HCT116 (cell line): ENCODE measurements around the gene MDFI.

Experiments used
- CBX3 ChIP-seq: IDR thresholded peaks from 2 replicates; pipeline ENCODE4 v1.6.1; 2012; ENCODE audit warnings: low read depth
- CEBPB ChIP-seq: IDR thresholded peaks from 2 replicates; pipeline ENCODE4 v1.6.1; 2012; ENCODE audit warnings: low read depth
- CTCF ChIP-seq, 3 experiments: fragments of 200-600 bp in 1 of 3; sonication (generic) in 1 of 3; IDR thresholded peaks in 2 of 3; conservative IDR thresholded peaks in 1 of 3; 2 replicates each; pipeline ENCODE4 v1.5.1; 2012 to 2017; ENCODE audit warnings: low read depth in 2 of 3, low read length in 2 of 3, antibody characterized with exemption in 1 of 3, borderline replicate concordance in 1 of 3, control low read depth in 1 of 3, mild to moderate bottlenecking in 1 of 3, mixed read lengths in 1 of 3, mixed run types in 1 of 3, moderate library complexity in 1 of 3; ENCODE audit not compliant: insufficient read depth in 1 of 3
- EGR1 ChIP-seq: IDR thresholded peaks from 2 replicates; pipeline ENCODE4 v1.6.1; 2012; ENCODE audit warnings: low read depth
- ELF1 ChIP-seq: IDR thresholded peaks from 2 replicates; pipeline ENCODE4 v1.6.1; 2012; ENCODE audit warnings: low read depth, borderline replicate concordance
- EZH2 ChIP-seq: fragments of 200-600 bp; sonication (generic); IDR thresholded peaks from 2 replicates; pipeline ENCODE4 v1.6.1; 2017; ENCODE audit warnings: antibody characterized with exemption, mixed run types
- EZH2phosphoT487 ChIP-seq: fragments of 200-600 bp; IDR thresholded peaks from 2 replicates; pipeline ENCODE4 v1.6.1; 2018; ENCODE audit warnings: antibody characterized with exemption, borderline replicate concordance
- FOSL1 ChIP-seq: IDR thresholded peaks from 2 replicates; pipeline ENCODE4 v1.6.1; 2012; ENCODE audit warnings: low read depth
- MAX ChIP-seq: IDR thresholded peaks from 2 replicates; pipeline ENCODE4 v1.6.1; 2012
- POLR2A ChIP-seq: IDR thresholded peaks from 2 replicates; pipeline ENCODE4 v1.7.0; 2011; ENCODE audit warnings: borderline replicate concordance; ENCODE audit not compliant: insufficient read depth, insufficient read length; ENCODE audit errors: extremely low read depth
- POLR2AphosphoS5 ChIP-seq: IDR thresholded peaks from 2 replicates; pipeline ENCODE4 v1.6.1; 2011; ENCODE audit warnings: mild to moderate bottlenecking, low read depth, low read length, moderate library complexity
- RAD21 ChIP-seq: IDR thresholded peaks from 2 replicates; pipeline ENCODE4 v1.6.1; 2012; ENCODE audit warnings: low read depth, mild to moderate bottlenecking
- ZFX ChIP-seq: fragments of 450-650 bp; IDR thresholded peaks from 2 replicates; pipeline ENCODE4 v1.6.1; 2017
- ZNF274 ChIP-seq: fragments of 200-500 bp; sonication (Bioruptor generic); IDR thresholded peaks from 2 replicates; pipeline ENCODE4 v1.6.1; 2014; ENCODE audit warnings: mild to moderate bottlenecking, low read depth, low read length, inconsistent platforms

GRCh38 chr6:41692730-41693129 is 54.5 kb downstream of the MDFI start:
- TF ChIP-seq POLR2A, result no peak
- TF ChIP-seq EGR1, result no peak
- TF ChIP-seq CTCF (IDR thresholded peaks at IDR 0.05 in 2 of 3, conservative IDR thresholded peaks at IDR 0.05 in 1 of 3; ENCODE audit: borderline replicate concordance in 1 of 3, insufficient read depth in 1 of 3, low read depth in 2 of 3, low read length in 2 of 3), result no peak
- TF ChIP-seq POLR2AphosphoS5, result no peak
- TF ChIP-seq EZH2phosphoT487, result no peak
- TF ChIP-seq MAX, result no peak
- TF ChIP-seq RAD21, result no peak
- TF ChIP-seq EZH2, result no peak
- no peak for TF ChIP-seq CEBPB
- no peak for TF ChIP-seq CBX3
- no peak for TF ChIP-seq FOSL1
- TF ChIP-seq ZNF274, result no peak
- TF ChIP-seq ZFX, result no peak
- no peak for TF ChIP-seq ELF1
